ENCODE measurements around the gene PRSS21. TPM values are rescaled to one million over a fixed set of nuclear protein-coding genes. Genes with fewer than 3 reads are reported as not detected.
A peak's percentile ranks its signal among the peaks of the same experiment; 100 is the strongest.

Gene PRSS21
- total RNA-seq, 1 donor from 2014 or later = not detected

GRCh38 chr16:2842340-2843000 is 25.4 kb downstream of the PRSS21 start:
- H3K9me3 ChIP-seq (ENCODE audit: control insufficient read depth in 3 of 3, low read length in 3 of 3) = no peaks in the 10 kb centered on the region
- H3K9ac ChIP-seq (ENCODE audit: low read depth in 1 of 3, low read length in 3 of 3) = no peak overlapping the region
- no peaks in the 10 kb centered on the region for H3K36me3 ChIP-seq (ENCODE audit: control insufficient read depth in 3 of 3, insufficient read depth in 3 of 3, low read length in 3 of 3)
- H3K4me3 ChIP-seq (ENCODE audit: low read length in 3 of 3) = peak overlapping the region in 2 of 3 donors; percentile 54 to 58
- peaks cover 6 to 11% (median 7%) of the 10 kb centered on the region in 3 donors for H3K4me1 ChIP-seq (ENCODE audit: control insufficient read depth in 3 of 3, insufficient read depth in 3 of 3, low read length in 3 of 3)
- H3K27ac ChIP-seq (ENCODE audit: low read depth, low read length) = no peak overlapping the region
- peaks cover 14 to 39% (median 17%) of the 10 kb centered on the region in 3 donors for H3K27me3 ChIP-seq (ENCODE audit: control insufficient read depth in 3 of 3, insufficient read depth in 3 of 3, low read length in 3 of 3)

GRCh38 chr16:2843526-2843925 is 26.5 kb downstream of the PRSS21 start:
- Histone ChIP-seq H3K9me3 (ENCODE audit: control insufficient read depth in 3 of 3, low read length in 3 of 3) (no peaks in the 10 kb centered on the region), H3K4me1 (ENCODE audit: control insufficient read depth in 3 of 3, insufficient read depth in 3 of 3, low read length in 3 of 3) (peaks cover 6 to 11% (median 7%) of the 10 kb centered on the region in 3 donors), H3K27ac (ENCODE audit: low read depth, low read length) (no peak overlapping the region), H3K27me3 (ENCODE audit: control insufficient read depth in 3 of 3, insufficient read depth in 3 of 3, low read length in 3 of 3) (peaks cover 12 to 29% (median 14%) of the 10 kb centered on the region in 3 donors), H3K4me3 (ENCODE audit: low read length in 3 of 3) (no peak overlapping the region), H3K36me3 (ENCODE audit: control insufficient read depth in 3 of 3, insufficient read depth in 3 of 3, low read length in 3 of 3) (no peaks in the 10 kb centered on the region), H3K9ac (ENCODE audit: low read depth in 1 of 3, low read length in 3 of 3) (no peak overlapping the region)

- Histone ChIP-seq H3K9me3 (ENCODE audit: control insufficient read depth in 3 of 3, low read length in 3 of 3) (no peaks in the 10 kb centered on the region), H3K4me3 (ENCODE audit: low read length in 3 of 3) (no peak overlapping the region), H3K4me1 (ENCODE audit: control insufficient read depth in 3 of 3, insufficient read depth in 3 of 3, low read length in 3 of 3) (peaks cover 6 to 11% (median 7%) of the 10 kb centered on the region in 3 donors), H3K9ac (ENCODE audit: low read depth in 1 of 3, low read length in 3 of 3) (no peak overlapping the region), H3K36me3 (ENCODE audit: control insufficient read depth in 3 of 3, insufficient read depth in 3 of 3, low read length in 3 of 3) (no peaks in the 10 kb centered on the region), H3K27me3 (ENCODE audit: control insufficient read depth in 3 of 3, insufficient read depth in 3 of 3, low read length in 3 of 3) (peaks cover 17 to 32% (median 24%) of the 10 kb centered on the region in 3 donors), H3K27ac (ENCODE audit: low read depth, low read length) (no peak overlapping the region)
These were observed 28.1 kb downstream of the PRSS21 start for GRCh38 chr16:2845116-2845515.

GRCh38 chr16:2846511-2847310 is 29.7 kb downstream of the PRSS21 start:
- no peak overlapping the region for H3K27ac ChIP-seq (ENCODE audit: low read depth, low read length)
- no peaks in the 10 kb centered on the region for H3K9me3 ChIP-seq (ENCODE audit: control insufficient read depth in 3 of 3, low read length in 3 of 3)
- H3K9ac ChIP-seq (ENCODE audit: low read depth in 1 of 3, low read length in 3 of 3) = no peak overlapping the region
- no peaks in the 10 kb centered on the region for H3K36me3 ChIP-seq (ENCODE audit: control insufficient read depth in 3 of 3, insufficient read depth in 3 of 3, low read length in 3 of 3)
- peaks cover 6 to 9% (median 7%) of the 10 kb centered on the region in 3 donors for H3K4me1 ChIP-seq (ENCODE audit: control insufficient read depth in 3 of 3, insufficient read depth in 3 of 3, low read length in 3 of 3)
- H3K4me3 ChIP-seq (ENCODE audit: low read length in 3 of 3) = no peak overlapping the region
- H3K27me3 ChIP-seq (ENCODE audit: control insufficient read depth in 3 of 3, insufficient read depth in 3 of 3, low read length in 3 of 3) = peaks cover 20 to 30% (median 27%) of the 10 kb centered on the region in 3 donors

- Histone ChIP-seq H3K36me3 (ENCODE audit: control insufficient read depth in 3 of 3, insufficient read depth in 3 of 3, low read length in 3 of 3) (no peaks in the 10 kb centered on the region), H3K4me3 (ENCODE audit: low read length in 3 of 3) (no peak overlapping the region), H3K27me3 (ENCODE audit: control insufficient read depth in 3 of 3, insufficient read depth in 3 of 3, low read length in 3 of 3) (peaks cover 32 to 39% (median 37%) of the 10 kb centered on the region in 3 donors)
These were observed 32.1 kb downstream of the PRSS21 start for GRCh38 chr16:2848933-2849725.

GRCh38 chr16:2852003-2852730 is 35.1 kb downstream of the PRSS21 start:
- H3K27me3 ChIP-seq (ENCODE audit: control insufficient read depth in 3 of 3, insufficient read depth in 3 of 3, low read length in 3 of 3) = peaks cover 31 to 52% (median 49%) of the 10 kb centered on the region in 3 donors
- H3K4me3 ChIP-seq (ENCODE audit: low read length in 3 of 3) = no peak overlapping the region
- H3K36me3 ChIP-seq (ENCODE audit: control insufficient read depth in 3 of 3, insufficient read depth in 3 of 3, low read length in 3 of 3) = no peaks in the 10 kb centered on the region
- no peak overlapping the region for H3K27ac ChIP-seq (ENCODE audit: low read depth, low read length)
- H3K4me1 ChIP-seq (ENCODE audit: control insufficient read depth in 3 of 3, insufficient read depth in 3 of 3, low read length in 3 of 3) = no peaks in the 10 kb centered on the region
- no peak overlapping the region for H3K9ac ChIP-seq (ENCODE audit: low read depth in 1 of 3, low read length in 3 of 3)
- H3K9me3 ChIP-seq (ENCODE audit: control insufficient read depth in 3 of 3, low read length in 3 of 3) = peaks cover 0 to 7% (median 0%) of the 10 kb centered on the region in 3 donors

More at GRCh38 chr16:2848933-2849725, 32.1 kb downstream of the PRSS21 start:
- no peaks in the 10 kb centered on the region for H3K4me1 ChIP-seq (ENCODE audit: control insufficient read depth in 3 of 3, insufficient read depth in 3 of 3, low read length in 3 of 3)
- no peak overlapping the region for H3K27ac ChIP-seq (ENCODE audit: low read depth, low read length)
- H3K9me3 ChIP-seq (ENCODE audit: control insufficient read depth in 3 of 3, low read length in 3 of 3) = peaks cover 0 to 2% (median 0%) of the 10 kb centered on the region in 3 donors
- no peak overlapping the region for H3K9ac ChIP-seq (ENCODE audit: low read depth in 1 of 3, low read length in 3 of 3)

- peaks cover 38 to 60% (median 56%) of the 10 kb centered on the region in 3 donors for H3K27me3 ChIP-seq (ENCODE audit: control insufficient read depth in 3 of 3, insufficient read depth in 3 of 3, low read length in 3 of 3)
- H3K27ac ChIP-seq (ENCODE audit: low read depth, low read length) = no peak overlapping the region
- H3K4me3 ChIP-seq (ENCODE audit: low read length in 3 of 3) = no peak overlapping the region
- no peak overlapping the region for H3K9ac ChIP-seq (ENCODE audit: low read depth in 1 of 3, low read length in 3 of 3)
- H3K4me1 ChIP-seq (ENCODE audit: control insufficient read depth in 3 of 3, insufficient read depth in 3 of 3, low read length in 3 of 3) = peaks cover 0 to 2% (median 0%) of the 10 kb centered on the region in 3 donors
- H3K36me3 ChIP-seq (ENCODE audit: control insufficient read depth in 3 of 3, insufficient read depth in 3 of 3, low read length in 3 of 3) = no peaks in the 10 kb centered on the region
- peaks cover 0 to 7% (median 0%) of the 10 kb centered on the region in 3 donors for H3K9me3 ChIP-seq (ENCODE audit: control insufficient read depth in 3 of 3, low read length in 3 of 3)
These were observed 35.9 kb downstream of the PRSS21 start for GRCh38 chr16:2852731-2853507.

- peaks cover 0 to 2% (median 0%) of the 10 kb centered on the region in 3 donors for H3K4me1 ChIP-seq (ENCODE audit: control insufficient read depth in 3 of 3, insufficient read depth in 3 of 3, low read length in 3 of 3)
- no peaks in the 10 kb centered on the region for H3K36me3 ChIP-seq (ENCODE audit: control insufficient read depth in 3 of 3, insufficient read depth in 3 of 3, low read length in 3 of 3)
- H3K9ac ChIP-seq (ENCODE audit: low read depth in 1 of 3, low read length in 3 of 3) = no peak overlapping the region
- H3K27me3 ChIP-seq (ENCODE audit: control insufficient read depth in 3 of 3, insufficient read depth in 3 of 3, low read length in 3 of 3) = peaks cover 45 to 66% (median 63%) of the 10 kb centered on the region in 3 donors
- H3K4me3 ChIP-seq (ENCODE audit: low read length in 3 of 3) = no peak overlapping the region
- H3K27ac ChIP-seq (ENCODE audit: low read depth, low read length) = no peak overlapping the region
- peaks cover 0 to 7% (median 0%) of the 10 kb centered on the region in 3 donors for H3K9me3 ChIP-seq (ENCODE audit: control insufficient read depth in 3 of 3, low read length in 3 of 3)
These were observed 36.6 kb downstream of the PRSS21 start for GRCh38 chr16:2853531-2854073.

All from skeletal muscle tissue (tissue), 4 donors.